Measurements from ENCODE around the gene GARNL3. TPM values are rescaled to one million over a fixed set of nuclear protein-coding genes. Genes with fewer than 3 reads are reported as not detected.

The GARNL3 gene
- total RNA-seq, 2 experiments from 2014 or later = 0.63 to 1.8 TPM

- H3K27me3 ChIP-seq (ENCODE audit: control insufficient read depth in 1 of 2, insufficient read depth in 2 of 2, low read length in 2 of 2) = peaks cover 53 to 71% of the 10 kb centered on the region in 2 experiments
- intact Hi-C loops (cut with DNase I, micrococcal nuclease) = no loop called here
- DNase-seq = no peak
These were observed 127.6 kb downstream of the GARNL3 start for GRCh38 chr9:127392166-127392565.

GRCh38 chr9:127392976-127393375 is 128.4 kb downstream of the GARNL3 start:
- no peak for TF ChIP-seq CTCF (IDR thresholded peaks at IDR 0.05)
- ChIA-PET CTCF (no interaction called here), POLR2A (interaction anchor here (0.6 kb wide), 1 partner anchor 307 kb away, joined by 3 read pairs; no protein-coding TSS in a partner anchor)
- no peak for DNase-seq
- H3K4me1 Mint-ChIP-seq (ENCODE audit: low read depth) = peaks cover 38% of the 10 kb centered on the region
- intact Hi-C loops (cut with DNase I, micrococcal nuclease) = no loop called here
- Histone ChIP-seq H3K9me3 (ENCODE audit: control insufficient read depth in 1 of 2, insufficient read depth in 1 of 2, low read length in 2 of 2) (peaks cover 0 to 13% of the 10 kb centered on the region in 2 experiments), H3K27ac (ENCODE audit: low read depth in 1 of 2, low read length in 2 of 2) (no peak overlapping the region), H3K36me3 (ENCODE audit: insufficient read depth, low read length) (no peaks in the 10 kb centered on the region), H3K4me1 (ENCODE audit: insufficient read depth, low read length) (peaks cover 38% of the 10 kb centered on the region), H3K27me3 (ENCODE audit: control insufficient read depth in 1 of 2, insufficient read depth in 2 of 2, low read length in 2 of 2) (peaks cover 54 to 76% of the 10 kb centered on the region in 2 experiments), H3K4me3 (ENCODE audit: low read length) (no peak overlapping the region)
- no peaks in the 10 kb centered on the region for H3K9me3 Mint-ChIP-seq
- no peak for ATAC-seq (ENCODE audit: poor library complexity)
- H3K36me3 Mint-ChIP-seq (ENCODE audit: low read depth) = no peaks in the 10 kb centered on the region
- peaks cover 83% of the 10 kb centered on the region for H3K27me3 Mint-ChIP-seq
- no peak overlapping the region for H3K4me3 Mint-ChIP-seq
- no peak overlapping the region for H3K27ac Mint-ChIP-seq

More at GRCh38 chr9:127392166-127392565, 127.6 kb downstream of the GARNL3 start:
- H3K36me3 ChIP-seq (ENCODE audit: insufficient read depth, low read length) = no peaks in the 10 kb centered on the region
- peaks cover 35% of the 10 kb centered on the region for H3K4me1 ChIP-seq (ENCODE audit: insufficient read depth, low read length)
- H3K9me3 Mint-ChIP-seq = no peaks in the 10 kb centered on the region
- no peak overlapping the region for H3K27ac ChIP-seq (ENCODE audit: low read depth in 1 of 2, low read length in 2 of 2)
- peaks cover 84% of the 10 kb centered on the region for H3K27me3 Mint-ChIP-seq
- TF ChIP-seq CTCF (IDR thresholded peaks at IDR 0.05) = no peak
- ChIA-PET CTCF (no interaction called here), POLR2A (interaction anchor here (0.6 kb wide), 1 partner anchor 308 kb away, joined by 3 read pairs; no protein-coding TSS in a partner anchor)
- H3K27ac Mint-ChIP-seq = no peak overlapping the region
- no peaks in the 10 kb centered on the region for H3K36me3 Mint-ChIP-seq (ENCODE audit: low read depth)
- H3K4me3 ChIP-seq (ENCODE audit: low read length) = no peak overlapping the region
- no peak for ATAC-seq (ENCODE audit: poor library complexity)
- peaks cover 38% of the 10 kb centered on the region for H3K4me1 Mint-ChIP-seq (ENCODE audit: low read depth)
- H3K4me3 Mint-ChIP-seq = no peak overlapping the region
- H3K9me3 ChIP-seq (ENCODE audit: control insufficient read depth in 1 of 2, insufficient read depth in 1 of 2, low read length in 2 of 2) = peaks cover 0 to 16% of the 10 kb centered on the region in 2 experiments

GRCh38 chr9:127393645-127394044 is 129.1 kb downstream of the GARNL3 start:
- Mint-ChIP-seq H3K9me3 (no peaks in the 10 kb centered on the region), H3K36me3 (ENCODE audit: low read depth) (no peaks in the 10 kb centered on the region), H3K27ac (no peak overlapping the region), H3K27me3 (peaks cover 84% of the 10 kb centered on the region), H3K4me1 (ENCODE audit: low read depth) (peaks cover 35% of the 10 kb centered on the region), H3K4me3 (no peak overlapping the region)
- no peaks in the 10 kb centered on the region for H3K36me3 ChIP-seq (ENCODE audit: insufficient read depth, low read length)
- peaks cover 38% of the 10 kb centered on the region for H3K4me1 ChIP-seq (ENCODE audit: insufficient read depth, low read length)
- intact Hi-C loops (cut with DNase I, micrococcal nuclease) = no loop called here
- CTCF ChIA-PET = interaction anchor here (0.6 to 0.8 kb wide), 2 partner anchors 22 to 62 kb away, joined by 3 read pairs; no protein-coding TSS in a partner anchor
- H3K4me3 ChIP-seq (ENCODE audit: low read length) = no peak overlapping the region
- no peak overlapping the region for H3K27ac ChIP-seq (ENCODE audit: low read depth in 1 of 2, low read length in 2 of 2)
- POLR2A ChIA-PET = no interaction called here
- TF ChIP-seq CTCF (IDR thresholded peaks at IDR 0.05) = no peak
- ATAC-seq (ENCODE audit: poor library complexity) (no peak), DNase-seq (no peak)
- peaks cover 0 to 13% of the 10 kb centered on the region in 2 experiments for H3K9me3 ChIP-seq (ENCODE audit: control insufficient read depth in 1 of 2, insufficient read depth in 1 of 2, low read length in 2 of 2)
- peaks cover 61 to 83% of the 10 kb centered on the region in 2 experiments for H3K27me3 ChIP-seq (ENCODE audit: control insufficient read depth in 1 of 2, insufficient read depth in 2 of 2, low read length in 2 of 2)

Measured in CD4-positive, alpha-beta T cell (primary cell).